GM19455 (cell line): ENCODE data around the gene DGCR6L.
"Not testable (repeated sequence)": the region's sequence is repeated elsewhere in the genome, so short reads cannot be mapped to it uniquely, and the experiment has no call there.

Experiments
- ATAC-seq: cut with Tn5 transposase; IDR thresholded peaks from one replicate; pipeline ENCODE4 v1.9.1; 2021; ENCODE audit not compliant: unreplicated experiment

The DGCR6L gene

GRCh38 chr22:20310773-20311172 lies 9.1 kb downstream of the DGCR6L start:
- not testable (repeated sequence) for ATAC-seq

DNA sequence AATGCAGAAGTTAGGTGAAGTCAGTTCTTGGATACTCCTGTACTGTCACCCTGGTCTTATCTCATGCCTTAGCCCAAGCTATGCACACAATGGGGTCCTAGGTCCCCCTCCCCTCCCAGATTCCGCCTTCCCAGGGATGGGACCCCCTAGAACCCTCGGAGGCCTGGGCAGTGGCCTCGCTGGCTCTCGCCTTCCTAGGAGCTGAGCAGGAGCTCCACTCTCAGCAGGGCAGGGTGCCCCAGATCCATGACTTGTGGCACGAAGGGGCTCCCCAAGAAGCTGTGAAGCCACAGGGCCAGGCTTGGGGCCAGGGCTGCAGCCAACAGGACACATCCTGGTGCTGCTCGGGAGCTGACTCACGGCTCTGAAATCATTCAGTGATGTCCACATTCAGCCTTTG lies 9.7 kb downstream of the DGCR6L start:
- ATAC-seq = not testable (repeated sequence)

DNA sequence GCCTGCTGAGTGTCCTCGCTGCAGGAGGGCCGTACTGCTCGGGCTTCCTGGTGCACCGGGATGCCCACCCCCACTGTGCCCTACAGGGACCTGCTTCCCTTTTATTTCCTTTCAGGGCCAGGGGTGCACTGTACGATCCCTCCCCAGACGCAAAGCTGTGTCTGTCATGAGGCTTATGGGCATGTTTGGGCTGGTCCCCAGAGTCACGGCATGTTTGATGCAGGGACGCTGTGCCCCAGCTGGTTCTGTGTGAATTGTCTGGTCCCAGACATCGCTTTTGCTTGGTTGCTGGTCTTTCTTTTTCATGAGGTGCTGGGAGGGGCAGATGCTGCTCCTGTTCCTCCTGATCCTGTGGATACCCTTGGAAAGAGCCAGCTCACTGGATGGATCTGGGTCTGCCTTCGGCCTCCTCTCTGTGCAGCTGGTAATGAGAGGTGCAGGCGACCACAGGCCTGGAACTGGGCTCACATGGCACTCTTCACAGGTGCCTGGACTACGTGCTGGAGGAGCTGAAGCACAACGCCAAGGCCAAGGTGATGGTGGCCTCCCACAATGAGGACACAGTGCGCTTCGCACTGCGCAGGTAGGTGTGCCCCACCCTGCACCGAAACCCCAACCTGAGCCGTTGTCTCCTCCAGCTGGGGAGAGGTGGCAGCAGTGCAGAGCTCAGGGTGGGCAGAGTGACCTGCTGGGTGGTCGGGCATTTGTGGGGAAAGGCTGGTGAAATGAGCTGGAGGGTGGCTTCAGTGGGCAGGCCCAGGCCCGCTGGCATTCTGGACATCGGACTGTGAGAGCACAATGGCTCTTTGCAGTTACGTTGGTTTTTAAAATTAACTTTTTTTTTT lies 10.8 kb downstream of the DGCR6L start:
- ATAC-seq = not testable (repeated sequence)

- not testable (repeated sequence) for ATAC-seq
Measured at GRCh38 chr22:20307448-20308447, 12.1 kb downstream of the DGCR6L start.

- ATAC-seq = not testable (repeated sequence)
Measured at GRCh38 chr22:20306646-20307447, 13.0 kb downstream of the DGCR6L start.

- no peak for ATAC-seq
Measured at GRCh38 chr22:20305894-20306645, 13.8 kb downstream of the DGCR6L start.

DNA sequence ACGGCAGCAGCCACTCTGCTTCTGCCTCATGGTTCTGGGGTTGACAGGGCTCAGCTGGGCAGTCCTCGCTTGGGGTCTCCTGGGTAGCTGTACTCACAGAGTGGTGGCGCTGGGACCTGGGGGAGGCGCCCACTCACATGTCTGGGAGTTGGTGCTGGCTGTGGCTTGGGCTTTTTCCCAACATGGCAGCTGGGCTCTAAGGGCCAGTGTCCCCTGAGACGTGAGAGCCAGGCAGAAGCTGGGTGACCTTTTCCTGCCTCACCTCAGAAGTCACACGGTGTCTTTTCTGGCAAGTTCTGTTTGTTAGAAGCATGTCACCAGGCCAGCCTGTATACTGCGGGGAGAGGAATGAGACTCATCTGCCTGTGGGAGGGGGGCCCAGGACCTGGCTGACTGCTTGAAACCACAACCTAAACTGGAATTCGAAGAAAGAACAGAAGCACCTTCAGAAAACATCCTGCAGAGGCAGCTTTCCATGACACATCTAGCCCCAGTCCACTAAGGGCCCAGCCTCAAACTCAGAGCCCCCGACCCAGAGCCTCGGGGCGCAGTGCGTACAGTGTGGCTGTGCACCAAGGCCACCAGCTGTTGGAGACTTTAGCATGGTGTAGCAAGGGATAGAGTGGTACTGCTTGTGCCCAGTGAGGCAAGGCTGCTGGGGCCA lies 14.5 kb downstream of the DGCR6L start:
- not testable (repeated sequence) for ATAC-seq

DNA sequence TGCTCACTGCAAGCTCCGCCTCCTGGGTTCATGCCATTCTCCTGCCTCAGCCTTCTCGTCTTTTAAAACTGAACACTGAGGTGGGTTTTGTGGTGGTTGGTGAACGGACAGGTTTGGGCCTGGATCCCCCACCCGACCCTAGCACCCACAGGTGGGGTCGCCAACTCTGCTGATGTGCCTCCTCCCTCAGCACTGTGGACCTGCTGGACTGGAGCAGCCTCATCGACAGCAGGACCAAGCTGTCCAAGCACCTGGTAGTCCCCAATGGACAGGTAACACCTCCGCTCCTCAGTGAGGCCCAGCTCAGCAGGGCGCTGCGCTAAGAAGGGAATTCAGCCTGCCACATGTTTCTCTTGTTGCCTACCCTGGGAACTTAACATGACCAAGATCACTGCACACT lies 15.2 kb downstream of the DGCR6L start:
- ATAC-seq = no peak

DNA sequence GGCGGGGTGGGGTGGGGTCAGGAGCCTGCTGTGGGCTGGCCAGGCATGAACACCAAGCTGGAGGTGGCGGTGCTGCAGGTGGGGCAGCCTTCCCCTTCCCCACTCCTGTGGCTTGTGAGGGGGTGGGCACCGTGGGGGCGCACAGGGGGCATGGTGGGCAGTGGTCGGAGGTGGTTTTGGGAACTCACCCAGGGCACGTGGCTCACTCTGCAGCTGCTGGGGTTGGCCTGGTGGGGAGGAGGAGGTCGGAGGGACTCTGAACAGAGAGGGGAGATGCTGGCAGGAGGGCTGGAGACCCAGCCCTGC lies 16.7 kb downstream of the DGCR6L start:
- not testable (repeated sequence) for ATAC-seq

DNA sequence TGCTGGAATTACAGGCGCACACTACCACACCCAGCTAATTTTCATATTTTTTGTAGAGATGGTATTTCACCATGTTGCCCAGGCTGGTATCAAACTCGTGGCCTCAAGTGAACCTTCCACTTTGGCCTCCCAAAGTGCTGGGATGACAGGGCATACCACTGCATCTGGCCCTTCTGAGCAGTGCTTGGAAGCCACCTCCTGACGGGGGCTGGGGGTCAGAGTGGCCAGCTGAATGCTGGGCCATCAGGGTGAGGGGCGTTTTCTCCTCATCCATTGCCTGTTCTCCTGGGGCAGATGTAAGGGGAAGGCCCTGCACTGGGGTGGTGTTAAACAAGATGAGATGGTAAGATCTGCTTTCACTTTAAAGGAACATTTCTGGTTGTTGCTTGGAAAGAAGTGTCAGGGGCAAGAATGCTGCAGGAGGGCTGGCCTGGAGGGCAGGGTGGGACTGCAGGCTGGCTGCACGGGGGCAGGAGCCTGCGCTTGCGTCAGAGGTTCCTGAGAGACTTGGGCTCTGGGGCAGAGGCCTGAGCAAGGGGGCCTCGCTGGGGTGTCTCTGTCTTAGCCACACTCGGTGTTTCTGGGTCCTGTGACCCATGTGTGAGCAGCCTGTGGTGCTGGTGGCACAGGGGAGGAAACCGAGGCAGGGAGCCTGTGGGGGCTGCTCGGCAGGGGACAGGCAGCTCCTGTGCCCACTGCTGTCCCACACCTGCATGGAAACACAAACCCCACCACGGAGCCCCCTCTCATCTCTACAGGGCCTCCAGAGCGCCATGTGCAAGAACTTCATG lies 17.2 kb downstream of the DGCR6L start:
- ATAC-seq = no peak

DNA sequence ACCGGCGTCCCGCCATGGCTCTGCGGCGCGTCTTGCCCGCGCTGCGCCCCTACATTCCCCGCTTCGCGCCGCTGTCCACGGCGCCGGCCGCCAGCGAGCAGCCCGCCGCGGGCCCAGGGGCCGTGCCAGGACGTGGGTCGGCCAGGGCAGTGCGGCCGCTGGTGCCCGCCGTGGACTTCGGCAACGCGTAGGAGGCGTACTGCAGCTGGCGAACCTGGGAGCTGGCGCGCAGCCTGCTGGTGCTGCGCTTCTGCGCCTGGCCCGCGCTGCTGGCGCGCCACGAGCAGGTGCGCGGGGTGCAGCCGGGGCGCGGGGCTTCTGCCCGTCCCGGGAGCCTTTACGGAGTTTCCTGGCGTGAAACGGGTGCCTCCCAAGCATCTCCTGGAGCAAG lies 20.1 kb downstream of the DGCR6L start:
- ATAC-seq = peak; percentile 12

DNA sequence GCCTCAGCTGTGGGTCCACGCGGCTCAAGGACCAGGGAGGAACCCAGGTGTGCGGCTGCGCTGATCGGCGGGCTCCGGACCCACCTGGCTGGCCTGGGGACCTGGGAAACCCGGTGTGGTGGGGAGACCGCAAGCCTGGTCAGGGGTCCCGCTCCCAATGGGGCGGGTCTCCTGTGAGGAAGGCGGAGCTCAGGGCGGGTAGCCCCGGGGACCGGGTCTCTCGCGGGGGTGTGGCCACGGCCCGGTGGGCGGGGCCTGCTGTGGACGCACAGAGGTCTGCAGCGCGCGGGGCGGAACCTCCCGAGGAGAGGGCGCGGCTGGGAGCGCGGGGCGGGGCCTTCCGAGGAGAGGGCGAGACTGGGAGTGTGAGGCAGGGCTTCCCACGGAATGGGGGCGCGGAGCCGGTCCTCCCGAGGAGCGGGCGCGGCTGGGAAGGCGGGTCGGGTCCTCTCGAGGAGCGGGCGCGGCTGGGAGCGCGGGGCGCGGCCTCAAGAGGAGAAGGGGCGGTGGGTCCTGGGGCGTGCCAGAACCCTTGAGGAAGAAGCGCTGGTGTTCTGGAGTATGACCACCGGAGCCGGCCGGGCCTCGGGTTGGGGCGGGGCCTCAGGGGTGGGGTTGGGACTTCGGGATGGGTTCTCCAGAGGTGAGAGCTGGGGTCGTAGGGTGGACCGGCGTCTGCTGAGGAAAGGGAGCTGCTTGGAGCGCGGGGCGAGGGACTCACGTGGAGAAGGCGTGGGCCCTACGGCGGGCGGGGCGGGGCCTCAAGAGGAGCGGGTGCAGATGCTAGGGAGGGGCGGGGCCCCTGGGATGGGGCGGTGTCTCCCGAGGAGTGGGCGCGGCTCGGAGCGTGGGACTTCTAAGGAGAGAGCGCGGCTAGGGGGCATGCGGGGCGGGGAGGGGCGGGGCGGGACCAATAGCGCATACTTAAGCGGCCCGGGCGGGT lies 20.8 kb downstream of the DGCR6L start:
- peak; percentile 72 for ATAC-seq

- no peak for ATAC-seq
Measured at GRCh38 chr22:20298110-20298802, 21.6 kb downstream of the DGCR6L start.

DNA sequence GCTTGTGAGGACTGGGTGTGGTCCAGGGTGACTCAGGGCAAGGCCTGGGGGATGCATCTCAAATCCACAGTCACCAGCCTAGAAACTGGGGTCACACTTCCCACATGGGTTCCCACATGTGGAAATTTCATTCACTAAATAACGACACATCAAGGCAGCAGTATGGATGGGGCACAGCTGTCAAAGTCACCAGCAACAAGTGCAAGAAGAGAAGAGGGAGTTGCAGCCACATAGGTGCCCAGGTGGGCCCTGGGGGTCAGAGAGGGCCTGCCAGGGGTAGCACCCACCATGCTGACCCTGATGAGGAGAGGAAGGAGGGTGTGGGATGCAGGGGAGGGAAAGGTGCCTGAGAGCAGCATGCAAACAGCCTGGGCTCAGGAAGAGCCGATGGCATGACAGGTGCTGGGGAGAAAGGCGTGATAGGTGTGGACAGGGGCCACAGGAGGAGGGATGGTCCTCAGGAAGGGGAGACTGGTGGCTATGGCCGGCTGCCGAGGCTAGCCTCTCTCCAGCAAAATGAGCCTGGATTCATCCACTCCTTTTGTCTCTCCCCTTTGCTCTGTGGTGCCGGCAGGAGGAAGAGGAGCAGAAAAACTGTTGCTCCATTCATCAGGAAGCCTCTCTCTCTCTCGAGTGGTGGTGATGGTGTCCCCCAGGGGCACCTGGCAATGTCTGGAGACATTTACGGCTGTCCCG lies 22.3 kb downstream of the DGCR6L start:
- ATAC-seq = no peak

- no peak for ATAC-seq
Measured at GRCh38 chr22:20296598-20296997, 23.3 kb downstream of the DGCR6L start.

DNA sequence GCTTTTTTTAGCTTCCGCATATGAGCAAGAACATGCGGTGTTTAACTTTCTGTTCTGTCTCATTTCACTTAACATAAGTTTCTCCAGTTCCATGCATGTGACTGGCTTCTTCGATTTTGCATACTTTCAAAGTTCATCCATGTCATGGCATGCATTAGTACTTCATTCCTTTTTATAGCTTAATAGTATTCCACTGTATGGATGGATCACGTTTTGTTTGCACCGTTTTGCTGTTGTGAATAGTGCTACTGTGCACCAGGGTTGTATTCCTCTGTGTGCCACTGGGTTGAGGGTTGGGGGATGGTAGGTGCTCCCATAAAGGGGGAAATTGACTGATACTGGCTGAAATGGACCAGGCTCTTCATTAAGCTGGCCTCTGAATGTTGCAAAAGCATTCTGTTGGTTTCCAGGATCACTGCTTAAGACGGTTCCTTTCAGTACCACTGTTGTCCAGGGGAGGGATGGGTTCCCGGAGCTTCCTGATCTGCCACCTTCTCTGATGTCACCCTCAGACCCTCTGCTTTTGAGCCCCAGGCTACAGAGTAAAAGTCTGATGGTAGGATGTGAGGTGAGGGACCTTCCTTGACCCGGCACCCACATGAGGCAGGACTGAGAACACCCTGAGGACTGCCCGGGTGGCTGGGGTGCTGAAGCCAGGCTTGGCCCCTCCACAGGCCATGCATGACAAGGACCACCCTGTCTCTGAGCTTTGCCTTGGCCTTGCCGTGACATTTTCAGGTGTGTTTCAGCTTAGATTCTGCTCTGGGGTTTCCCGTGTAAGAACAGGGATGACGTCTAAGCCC lies 24.4 kb downstream of the DGCR6L start:
- no peak for ATAC-seq
